Transverse colon (tissue), 4 donors: Measurements from ENCODE around the gene EMCN.

Source experiments
- CTCF ChIP-seq, 5 experiments: fragments of 200-600 bp in 3 of 5; fragments of 450-650 bp in 2 of 5; sonication (generic) in 3 of 5; IDR thresholded peaks; 1 replicate in 2 of 5; 2 replicates in 3 of 5; pipeline ENCODE4 v1.5.1; 2016 to 2017; ENCODE audit warnings: antibody characterized with exemption in 5 of 5, inconsistent platforms in 3 of 5, mild to moderate bottlenecking in 2 of 5, moderate library complexity in 1 of 5
- POLR2A ChIP-seq: fragments of 450-650 bp; IDR thresholded peaks from one replicate; pipeline ENCODE4 v1.6.1; 2016; ENCODE audit warnings: antibody characterized with exemption, mild to moderate bottlenecking, moderate library complexity
- POLR2AphosphoS5 ChIP-seq, 3 donors: sonication (generic); formaldehyde crosslinking; IDR thresholded peaks; one replicate each; pipeline ENCODE4 v1.6.1; 2016; ENCODE audit warnings: antibody characterized with exemption in 3 of 3

DNA sequence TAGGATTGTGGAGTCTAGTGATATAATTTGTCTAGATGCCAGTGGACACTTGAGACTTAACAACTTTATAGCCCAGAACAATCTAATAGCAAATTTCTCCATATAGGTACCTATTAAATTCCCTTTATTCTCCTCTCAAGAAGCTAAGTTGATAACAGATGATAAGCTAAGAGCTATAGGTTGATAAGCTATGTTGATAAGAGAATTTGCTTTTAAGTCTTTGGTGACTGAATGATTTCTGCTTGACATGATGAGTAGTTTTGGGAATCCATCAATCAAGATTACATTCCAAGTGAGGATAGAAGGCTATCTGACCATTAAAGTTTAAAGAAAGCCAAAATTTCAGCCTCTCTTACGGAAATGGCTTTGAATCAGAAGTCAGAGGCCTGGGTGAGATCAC lies 131.6 kb downstream of the EMCN start:
- TF ChIP-seq POLR2A (no peak), CTCF (IDR thresholded peaks at IDR 0.05) (no peak), POLR2AphosphoS5 (IDR thresholded peaks at IDR 0.05) (no peak)
